GM12864 (cell line): ENCODE results near the gene SF3B5.

Source experiments
- DNase-seq: peaks from one replicate; pipeline ENCODE4 v3.0.0-alpha.2; 2011; ENCODE audit warnings: low read depth
- H3K4me3 ChIP-seq: 2 replicates; pipeline ENCODE4 v1.5.1; 2011; ENCODE audit warnings: mild to moderate bottlenecking, low read depth, low read length, control low read depth
- TF ChIP-seq, protein P1 (sequence below): IDR thresholded peaks from 2 replicates; pipeline ENCODE4 v1.5.1; 2011; ENCODE audit warnings: low read depth, mild to moderate bottlenecking, moderate library complexity, low read length, control low read depth, inconsistent platforms; ENCODE audit errors: missing control alignments

SF3B5 gene

DNA sequence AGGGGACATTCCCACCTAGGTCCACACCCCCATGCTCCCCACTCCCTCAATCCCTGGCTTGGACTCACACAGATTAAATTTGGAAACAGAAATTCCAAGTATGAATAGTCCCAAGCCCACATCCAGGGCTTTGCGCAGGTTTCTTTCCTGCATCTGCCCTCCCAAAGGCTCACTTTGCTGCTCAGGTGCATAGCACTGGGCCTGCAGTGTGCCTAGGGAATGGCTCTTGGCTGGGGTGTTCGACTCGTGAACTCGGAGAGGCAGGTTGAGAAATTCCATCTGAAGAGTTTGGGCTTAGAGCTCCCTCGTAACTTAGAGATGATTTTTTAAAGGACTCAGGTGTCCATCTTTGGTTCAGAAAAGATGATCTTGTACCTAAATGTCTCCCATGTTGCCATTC, 14.8 kb upstream of the SF3B5 start:
- TF ChIP-seq, protein P1, sequence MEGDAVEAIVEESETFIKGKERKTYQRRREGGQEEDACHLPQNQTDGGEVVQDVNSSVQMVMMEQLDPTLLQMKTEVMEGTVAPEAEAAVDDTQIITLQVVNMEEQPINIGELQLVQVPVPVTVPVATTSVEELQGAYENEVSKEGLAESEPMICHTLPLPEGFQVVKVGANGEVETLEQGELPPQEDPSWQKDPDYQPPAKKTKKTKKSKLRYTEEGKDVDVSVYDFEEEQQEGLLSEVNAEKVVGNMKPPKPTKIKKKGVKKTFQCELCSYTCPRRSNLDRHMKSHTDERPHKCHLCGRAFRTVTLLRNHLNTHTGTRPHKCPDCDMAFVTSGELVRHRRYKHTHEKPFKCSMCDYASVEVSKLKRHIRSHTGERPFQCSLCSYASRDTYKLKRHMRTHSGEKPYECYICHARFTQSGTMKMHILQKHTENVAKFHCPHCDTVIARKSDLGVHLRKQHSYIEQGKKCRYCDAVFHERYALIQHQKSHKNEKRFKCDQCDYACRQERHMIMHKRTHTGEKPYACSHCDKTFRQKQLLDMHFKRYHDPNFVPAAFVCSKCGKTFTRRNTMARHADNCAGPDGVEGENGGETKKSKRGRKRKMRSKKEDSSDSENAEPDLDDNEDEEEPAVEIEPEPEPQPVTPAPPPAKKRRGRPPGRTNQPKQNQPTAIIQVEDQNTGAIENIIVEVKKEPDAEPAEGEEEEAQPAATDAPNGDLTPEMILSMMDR: no peak
- H3K4me3 ChIP-seq: no peak overlapping the region
- DNase-seq: no peak

GRCh38 chr6:144106206-144106605, 10.8 kb upstream of the SF3B5 start:
- no peak for DNase-seq
- H3K4me3 ChIP-seq: no peak overlapping the region
- TF ChIP-seq, protein P1: no peak

DNA sequence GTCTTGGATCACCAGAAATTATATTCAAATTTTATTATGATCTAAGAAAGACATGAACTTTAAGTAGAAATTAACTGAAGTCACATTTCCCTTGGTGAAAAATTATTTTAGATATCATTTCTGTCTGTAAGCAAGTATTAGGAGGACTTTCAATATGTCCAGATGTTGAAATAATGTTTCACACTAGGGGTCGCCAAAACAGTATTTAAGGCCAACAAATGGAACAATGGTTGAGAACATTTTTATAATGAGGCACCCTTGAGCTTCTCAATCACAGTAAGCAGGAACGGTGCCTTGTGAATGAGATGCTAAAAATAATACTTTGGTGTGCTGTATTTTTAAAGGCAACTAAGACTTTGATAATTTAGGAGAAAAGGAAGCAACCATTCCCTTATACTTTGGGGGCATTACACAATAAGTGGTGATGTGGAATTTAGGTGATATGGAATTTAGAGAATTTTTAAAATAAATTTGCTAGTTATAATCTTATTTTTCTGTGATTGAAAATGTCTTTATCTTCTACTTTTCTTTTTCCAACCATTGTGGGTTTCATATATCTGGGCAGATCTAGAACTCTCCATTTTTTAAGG, 9.6 kb upstream of the SF3B5 start:
- TF ChIP-seq, protein P1: peak; percentile 60
- peak; percentile 57 for DNase-seq

GRCh38 chr6:144104488-144104887, 9.1 kb upstream of the SF3B5 start:
- no peak overlapping the region for H3K4me3 ChIP-seq
- no peak for DNase-seq
- TF ChIP-seq, protein P1: no peak

More for the DNA sequence above, 9.6 kb upstream of the SF3B5 start:
- no peak overlapping the region for H3K4me3 ChIP-seq

GRCh38 chr6:144103026-144103563, 7.7 kb upstream of the SF3B5 start:
- H3K4me3 ChIP-seq: no peak overlapping the region
- TF ChIP-seq, protein P1: no peak
- DNase-seq: no peak

DNA sequence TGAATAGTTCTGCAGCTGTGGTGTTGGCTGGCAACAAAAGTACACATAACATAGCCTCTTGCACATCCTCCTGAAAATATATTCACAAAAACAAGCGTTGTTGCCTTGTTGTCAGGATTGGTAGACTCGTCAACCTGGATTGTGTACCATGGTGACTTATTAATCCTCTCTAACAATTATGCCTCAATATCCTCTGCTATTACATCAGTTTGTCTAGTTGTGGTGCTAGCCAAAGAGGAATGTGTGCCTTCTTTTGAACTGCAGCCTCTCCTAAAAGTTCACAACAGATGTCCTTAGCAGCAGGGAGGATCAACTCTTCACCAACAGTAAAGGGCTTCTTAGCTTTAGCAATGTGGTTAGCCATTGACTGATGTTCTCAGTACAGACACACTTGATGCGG, 3.6 kb upstream of the SF3B5 start:
- no peak for DNase-seq
- TF ChIP-seq, protein P1: no peak
- no peak overlapping the region for H3K4me3 ChIP-seq

GRCh38 chr6:144094731-144095133, 641 bp downstream of the SF3B5 start:
- no peak for DNase-seq
- peak overlapping the region; percentile 86 for H3K4me3 ChIP-seq
- TF ChIP-seq, protein P1: no peak
